HCT116 (cell line): ENCODE measurements around the gene ALK. TPM values are rescaled to one million over a fixed set of nuclear protein-coding genes. Genes with fewer than 3 reads are reported as not detected.

Experiments used
- ATAC-seq: fragments of 200-7000 bp; cut with Tn5 transposase; 2 replicates; pipeline ENCODE4 v1.9.1; 2020; ENCODE audit warnings: mild to moderate bottlenecking, moderate library complexity
- BruUV-seq: library from RNA; stranded (reverse); fragments of 400-500 nt; replicated peaks from 2 replicates; lab custom pipeline; 2021; lab: Mats Ljungman, UMichigan
- CTCF ChIA-PET: fragments of 300-600 bp; sonication (Branson Sonifier 250); formaldehyde crosslinking; loops from one replicate; lab custom pipeline; 2021; ENCODE audit warnings: antibody characterized with exemption; lab: Charles Lee
- POLR2A ChIA-PET: fragments of 300-600, 350-600 bp; sonication (Branson Sonifier 250); formaldehyde crosslinking; loops from one replicate; lab custom pipeline; 2021; ENCODE audit warnings: antibody characterized with exemption; lab: Charles Lee
- RAD21 ChIA-PET, 2 experiments: fragments of 300-600 bp; sonication (Branson Sonifier 250); formaldehyde crosslinking; loops; one replicate each; lab custom pipeline; 2023; ENCODE audit warnings: low total read pairs in 2 of 2; ENCODE audit not compliant: uncharacterized antibody in 2 of 2, unreplicated experiment in 2 of 2, low non-redundant PET in 1 of 2; lab: Charles Lee
- DNase-seq: peaks from one replicate; pipeline ENCODE4 v3.0.0-alpha.2; 2010; ENCODE audit warnings: low read depth, low spot score
- H2AFZ ChIP-seq: fragments of 200-600 bp; shearing (Covaris generic), sonication (generic); 2 replicates; pipeline ENCODE4 v1.6.1; 2017; ENCODE audit warnings: low read depth, mixed run types, mixed read lengths, antibody characterized with exemption, low read length; ENCODE audit not compliant: poor library complexity, severe bottlenecking
- H3K27ac ChIP-seq: 2 replicates; pipeline ENCODE4 v1.5.1; 2012; ENCODE audit warnings: low read depth, low read length
- H3K27me3 ChIP-seq: fragments of 200-600 bp; sonication (generic); 2 replicates; pipeline ENCODE4 v1.6.1; 2016; ENCODE audit warnings: mixed run types, low read length, mixed read lengths; ENCODE audit not compliant: insufficient read depth
- H3K36me3 ChIP-seq, 2 experiments: fragments of 200-500 bp in 1 of 2; fragments of 200-600 bp in 1 of 2; sonication (Bioruptor generic) in 1 of 2; sonication (generic) in 1 of 2; 2 replicates each; pipeline versions ENCODE4 v1.5.1 to v1.6.1; 2014 to 2016; ENCODE audit warnings: low read length in 2 of 2, inconsistent platforms in 1 of 2, mixed read lengths in 1 of 2, mixed run types in 1 of 2; ENCODE audit not compliant: insufficient read depth in 2 of 2, control insufficient read depth in 1 of 2
- H3K4me1 ChIP-seq, 2 experiments: fragments of 200-600 bp in 1 of 2; sonication (generic) in 1 of 2; 2 replicates each; pipeline versions ENCODE4 v1.5.1 to v1.6.1; 2012 to 2017; ENCODE audit warnings: low read length in 2 of 2, inconsistent platforms in 1 of 2, mild to moderate bottlenecking in 1 of 2, mixed read lengths in 1 of 2, mixed run types in 1 of 2, moderate library complexity in 1 of 2; ENCODE audit not compliant: insufficient read depth in 2 of 2, control insufficient read depth in 1 of 2
- H3K4me2 ChIP-seq: fragments of 200-600 bp; sonication (generic); 2 replicates; pipeline ENCODE4 v1.6.1; 2017; ENCODE audit warnings: mixed run types, low read length, mixed read lengths
- H3K4me3 ChIP-seq, 2 experiments: fragments of 200-600 bp in 1 of 2; sonication (generic) in 1 of 2; replicated peaks in 1 of 2; 2 replicates each; pipeline ENCODE4 v1.5.1; 2011 to 2016; ENCODE audit warnings: low read length in 2 of 2, control low read depth in 1 of 2, low read depth in 1 of 2, mild to moderate bottlenecking in 1 of 2, mixed read lengths in 1 of 2, mixed run types in 1 of 2
- H3K79me2 ChIP-seq: fragments of 200-600 bp; sonication (generic); 2 replicates; pipeline ENCODE4 v1.6.1; 2017; ENCODE audit warnings: mild to moderate bottlenecking, mixed run types, low read length, moderate library complexity, mixed read lengths; ENCODE audit not compliant: insufficient read depth
- H3K9ac ChIP-seq: fragments of 200-600 bp; sonication (generic); 2 replicates; pipeline ENCODE4 v1.6.1; 2016; ENCODE audit warnings: low read length, mixed read lengths
- H3K9me2 ChIP-seq: fragments of 200-600 bp; sonication (generic), shearing (Covaris generic); 2 replicates; pipeline ENCODE4 v1.6.1; 2017; ENCODE audit warnings: mixed run types, mild to moderate bottlenecking, moderate library complexity; ENCODE audit not compliant: insufficient read depth
- H3K9me3 ChIP-seq, 2 experiments: fragments of 200-500 bp in 1 of 2; fragments of 200-600 bp in 1 of 2; sonication (Bioruptor generic) in 1 of 2; sonication (generic) in 1 of 2; 2 replicates each; pipeline ENCODE4 v1.6.1; 2014 to 2017; ENCODE audit warnings: low read length in 2 of 2, mixed read lengths in 2 of 2, inconsistent platforms in 1 of 2, low read depth in 1 of 2, mild to moderate bottlenecking in 1 of 2, mixed run types in 1 of 2, moderate library complexity in 1 of 2; ENCODE audit not compliant: control insufficient read depth in 1 of 2, insufficient read depth in 1 of 2
- H4K20me1 ChIP-seq: fragments of 200-600 bp; sonication (generic), shearing (Covaris generic); 2 replicates; pipeline ENCODE4 v1.6.1; 2017; ENCODE audit warnings: mixed run types, mild to moderate bottlenecking, moderate library complexity; ENCODE audit not compliant: insufficient read depth
- CEBPB ChIP-seq: IDR thresholded peaks from 2 replicates; pipeline ENCODE4 v1.6.1; 2012; ENCODE audit warnings: low read depth
- EGR1 ChIP-seq: IDR thresholded peaks from 2 replicates; pipeline ENCODE4 v1.6.1; 2012; ENCODE audit warnings: low read depth
- ELF1 ChIP-seq: IDR thresholded peaks from 2 replicates; pipeline ENCODE4 v1.6.1; 2012; ENCODE audit warnings: low read depth, borderline replicate concordance
- EZH2 ChIP-seq: fragments of 200-600 bp; sonication (generic); IDR thresholded peaks from 2 replicates; pipeline ENCODE4 v1.6.1; 2017; ENCODE audit warnings: antibody characterized with exemption, mixed run types
- EZH2phosphoT487 ChIP-seq: fragments of 200-600 bp; IDR thresholded peaks from 2 replicates; pipeline ENCODE4 v1.6.1; 2018; ENCODE audit warnings: antibody characterized with exemption, borderline replicate concordance
- FOSL1 ChIP-seq: IDR thresholded peaks from 2 replicates; pipeline ENCODE4 v1.6.1; 2012; ENCODE audit warnings: low read depth
- POLR2AphosphoS5 ChIP-seq: IDR thresholded peaks from 2 replicates; pipeline ENCODE4 v1.6.1; 2011; ENCODE audit warnings: mild to moderate bottlenecking, low read depth, low read length, moderate library complexity
- RAD21 ChIP-seq: IDR thresholded peaks from 2 replicates; pipeline ENCODE4 v1.6.1; 2012; ENCODE audit warnings: low read depth, mild to moderate bottlenecking
- SIN3A ChIP-seq: IDR thresholded peaks from 2 replicates; pipeline ENCODE4 v1.6.1; 2012; ENCODE audit warnings: low read depth
- SRF ChIP-seq: IDR thresholded peaks from 2 replicates; pipeline ENCODE4 v1.6.1; 2012; ENCODE audit warnings: low read depth
- ZFX ChIP-seq: fragments of 450-650 bp; IDR thresholded peaks from 2 replicates; pipeline ENCODE4 v1.6.1; 2017
- intact Hi-C: fragments of 100-400 bp; cut with micrococcal nuclease; formaldehyde crosslinking; loops from 2 replicates; pipeline ENCODE4 v1.10.0; 2022
- total RNA-seq: library from RNA; stranded (reverse); gene quantifications from one replicate; pipeline ENCODE4 v1.2.1, GENCODE V29; 2021; ENCODE audit not compliant: unreplicated experiment
- TF ChIP-seq, protein P1 (sequence below): IDR thresholded peaks from 2 replicates; pipeline ENCODE4 v1.6.1; 2012
- TF ChIP-seq, protein P2 (sequence below): IDR thresholded peaks from 2 replicates; pipeline ENCODE4 v1.6.1; 2012; ENCODE audit warnings: low read depth
- TF ChIP-seq, protein P3 (sequence below), 3 experiments: fragments of 200-600 bp in 1 of 3; sonication (generic) in 1 of 3; IDR thresholded peaks in 2 of 3; conservative IDR thresholded peaks in 1 of 3; 2 replicates each; pipeline ENCODE4 v1.5.1; 2012 to 2017; ENCODE audit warnings: low read depth in 2 of 3, low read length in 2 of 3, antibody characterized with exemption in 1 of 3, borderline replicate concordance in 1 of 3, control low read depth in 1 of 3, mild to moderate bottlenecking in 1 of 3, mixed read lengths in 1 of 3, mixed run types in 1 of 3, moderate library complexity in 1 of 3; ENCODE audit not compliant: insufficient read depth in 1 of 3

The ALK gene
- total RNA-seq, 1 experiment from 2014 or later, result not detected

DNA sequence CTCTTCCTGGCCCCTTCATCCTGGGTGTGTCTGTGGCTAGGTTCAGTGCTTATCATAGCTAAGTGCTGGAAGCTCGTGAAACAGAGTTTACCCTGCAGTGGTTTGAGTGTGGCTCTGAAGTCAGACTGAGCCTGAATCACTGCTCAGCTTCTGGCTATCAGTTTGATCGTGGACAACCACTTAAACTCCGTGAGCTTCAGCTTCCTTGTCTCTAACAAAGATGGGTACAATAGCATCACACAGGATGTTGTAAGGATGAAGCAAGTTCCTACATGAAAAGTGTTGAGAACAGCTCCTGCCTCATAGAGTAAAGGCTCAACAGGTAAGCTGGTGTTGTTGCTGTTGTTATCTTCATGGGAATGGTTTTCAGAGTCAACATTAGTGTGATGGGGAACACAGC lies 595.8 kb downstream of the ALK start:
- no peak overlapping the region for H2AFZ ChIP-seq
- no peak overlapping the region for H3K4me3 ChIP-seq
- RAD21 ChIA-PET, result no interaction called here
- peaks cover 63% of the 10 kb centered on the region for H3K27me3 ChIP-seq
- H3K9ac ChIP-seq, result no peak overlapping the region
- POLR2A ChIA-PET, result no interaction called here
- H3K4me1 ChIP-seq, result no peaks in the 10 kb centered on the region
- CTCF ChIA-PET, result no interaction called here
- intact Hi-C loops, result no loop called here
- no peaks in the 10 kb centered on the region for H3K36me3 ChIP-seq
- H3K79me2 ChIP-seq, result no peaks in the 10 kb centered on the region
- H3K27ac ChIP-seq, result no peak overlapping the region
- no peaks in the 10 kb centered on the region for H3K9me2 ChIP-seq
- DNase-seq, result no peak
- no peak for ATAC-seq
- no TSS peak for BruUV-seq
- TF ChIP-seq CEBPB (no peak), SIN3A (no peak), ZFX (no peak), FOSL1 (no peak), EZH2phosphoT487 (no peak), ELF1 (no peak), SRF (no peak), POLR2AphosphoS5 (no peak), EGR1 (no peak), EZH2 (no peak), RAD21 (no peak)
- TF ChIP-seq, protein P1, sequence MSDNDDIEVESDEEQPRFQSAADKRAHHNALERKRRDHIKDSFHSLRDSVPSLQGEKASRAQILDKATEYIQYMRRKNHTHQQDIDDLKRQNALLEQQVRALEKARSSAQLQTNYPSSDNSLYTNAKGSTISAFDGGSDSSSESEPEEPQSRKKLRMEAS, result no peak
- TF ChIP-seq, protein P2, sequence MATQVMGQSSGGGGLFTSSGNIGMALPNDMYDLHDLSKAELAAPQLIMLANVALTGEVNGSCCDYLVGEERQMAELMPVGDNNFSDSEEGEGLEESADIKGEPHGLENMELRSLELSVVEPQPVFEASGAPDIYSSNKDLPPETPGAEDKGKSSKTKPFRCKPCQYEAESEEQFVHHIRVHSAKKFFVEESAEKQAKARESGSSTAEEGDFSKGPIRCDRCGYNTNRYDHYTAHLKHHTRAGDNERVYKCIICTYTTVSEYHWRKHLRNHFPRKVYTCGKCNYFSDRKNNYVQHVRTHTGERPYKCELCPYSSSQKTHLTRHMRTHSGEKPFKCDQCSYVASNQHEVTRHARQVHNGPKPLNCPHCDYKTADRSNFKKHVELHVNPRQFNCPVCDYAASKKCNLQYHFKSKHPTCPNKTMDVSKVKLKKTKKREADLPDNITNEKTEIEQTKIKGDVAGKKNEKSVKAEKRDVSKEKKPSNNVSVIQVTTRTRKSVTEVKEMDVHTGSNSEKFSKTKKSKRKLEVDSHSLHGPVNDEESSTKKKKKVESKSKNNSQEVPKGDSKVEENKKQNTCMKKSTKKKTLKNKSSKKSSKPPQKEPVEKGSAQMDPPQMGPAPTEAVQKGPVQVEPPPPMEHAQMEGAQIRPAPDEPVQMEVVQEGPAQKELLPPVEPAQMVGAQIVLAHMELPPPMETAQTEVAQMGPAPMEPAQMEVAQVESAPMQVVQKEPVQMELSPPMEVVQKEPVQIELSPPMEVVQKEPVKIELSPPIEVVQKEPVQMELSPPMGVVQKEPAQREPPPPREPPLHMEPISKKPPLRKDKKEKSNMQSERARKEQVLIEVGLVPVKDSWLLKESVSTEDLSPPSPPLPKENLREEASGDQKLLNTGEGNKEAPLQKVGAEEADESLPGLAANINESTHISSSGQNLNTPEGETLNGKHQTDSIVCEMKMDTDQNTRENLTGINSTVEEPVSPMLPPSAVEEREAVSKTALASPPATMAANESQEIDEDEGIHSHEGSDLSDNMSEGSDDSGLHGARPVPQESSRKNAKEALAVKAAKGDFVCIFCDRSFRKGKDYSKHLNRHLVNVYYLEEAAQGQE, result no peak
- TF ChIP-seq, protein P3, sequence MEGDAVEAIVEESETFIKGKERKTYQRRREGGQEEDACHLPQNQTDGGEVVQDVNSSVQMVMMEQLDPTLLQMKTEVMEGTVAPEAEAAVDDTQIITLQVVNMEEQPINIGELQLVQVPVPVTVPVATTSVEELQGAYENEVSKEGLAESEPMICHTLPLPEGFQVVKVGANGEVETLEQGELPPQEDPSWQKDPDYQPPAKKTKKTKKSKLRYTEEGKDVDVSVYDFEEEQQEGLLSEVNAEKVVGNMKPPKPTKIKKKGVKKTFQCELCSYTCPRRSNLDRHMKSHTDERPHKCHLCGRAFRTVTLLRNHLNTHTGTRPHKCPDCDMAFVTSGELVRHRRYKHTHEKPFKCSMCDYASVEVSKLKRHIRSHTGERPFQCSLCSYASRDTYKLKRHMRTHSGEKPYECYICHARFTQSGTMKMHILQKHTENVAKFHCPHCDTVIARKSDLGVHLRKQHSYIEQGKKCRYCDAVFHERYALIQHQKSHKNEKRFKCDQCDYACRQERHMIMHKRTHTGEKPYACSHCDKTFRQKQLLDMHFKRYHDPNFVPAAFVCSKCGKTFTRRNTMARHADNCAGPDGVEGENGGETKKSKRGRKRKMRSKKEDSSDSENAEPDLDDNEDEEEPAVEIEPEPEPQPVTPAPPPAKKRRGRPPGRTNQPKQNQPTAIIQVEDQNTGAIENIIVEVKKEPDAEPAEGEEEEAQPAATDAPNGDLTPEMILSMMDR (IDR thresholded peaks at IDR 0.05 in 2 of 3, conservative IDR thresholded peaks at IDR 0.05 in 1 of 3; ENCODE audit: borderline replicate concordance in 1 of 3, insufficient read depth in 1 of 3, low read depth in 2 of 3, low read length in 2 of 3), result no peak
- TF ChIP-seq, all 23 proteins: peak for 0
- Histone ChIP-seq H3K9me3 (no peaks in the 10 kb centered on the region), H3K4me2 (no peak overlapping the region), H4K20me1 (no peaks in the 10 kb centered on the region)
